ENCODE measurements around the gene INPPL1. TPM values are rescaled to one million over a fixed set of nuclear protein-coding genes. Genes with fewer than 3 reads are reported as not detected.

Gene INPPL1
- total RNA-seq, 1 donor from 2014 or later, result 69.2 TPM

DNA sequence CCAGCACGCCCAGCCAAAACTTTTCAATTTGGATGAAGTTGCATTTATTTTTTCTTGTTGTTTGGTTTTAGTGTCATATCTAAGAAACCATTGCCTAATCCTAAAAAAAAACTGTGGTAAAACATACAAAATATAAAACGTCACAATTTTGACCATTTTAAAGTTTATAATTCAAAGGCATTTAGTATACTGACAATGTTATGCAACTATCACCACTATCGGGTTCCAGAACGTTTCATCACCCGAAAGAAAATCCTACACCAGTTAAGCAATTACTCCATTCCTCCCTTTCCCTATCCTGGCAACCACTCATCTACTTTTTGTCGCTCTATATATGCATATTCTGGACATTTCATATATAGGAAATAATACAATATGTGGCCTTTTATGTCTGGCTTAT, 49.9 kb downstream of the INPPL1 start:
- H3K4me1 ChIP-seq, result no peaks in the 10 kb centered on the region
- TF ChIP-seq POLR2A (IDR thresholded peaks at IDR 0.05), result no peak
- TF ChIP-seq, protein P1, sequence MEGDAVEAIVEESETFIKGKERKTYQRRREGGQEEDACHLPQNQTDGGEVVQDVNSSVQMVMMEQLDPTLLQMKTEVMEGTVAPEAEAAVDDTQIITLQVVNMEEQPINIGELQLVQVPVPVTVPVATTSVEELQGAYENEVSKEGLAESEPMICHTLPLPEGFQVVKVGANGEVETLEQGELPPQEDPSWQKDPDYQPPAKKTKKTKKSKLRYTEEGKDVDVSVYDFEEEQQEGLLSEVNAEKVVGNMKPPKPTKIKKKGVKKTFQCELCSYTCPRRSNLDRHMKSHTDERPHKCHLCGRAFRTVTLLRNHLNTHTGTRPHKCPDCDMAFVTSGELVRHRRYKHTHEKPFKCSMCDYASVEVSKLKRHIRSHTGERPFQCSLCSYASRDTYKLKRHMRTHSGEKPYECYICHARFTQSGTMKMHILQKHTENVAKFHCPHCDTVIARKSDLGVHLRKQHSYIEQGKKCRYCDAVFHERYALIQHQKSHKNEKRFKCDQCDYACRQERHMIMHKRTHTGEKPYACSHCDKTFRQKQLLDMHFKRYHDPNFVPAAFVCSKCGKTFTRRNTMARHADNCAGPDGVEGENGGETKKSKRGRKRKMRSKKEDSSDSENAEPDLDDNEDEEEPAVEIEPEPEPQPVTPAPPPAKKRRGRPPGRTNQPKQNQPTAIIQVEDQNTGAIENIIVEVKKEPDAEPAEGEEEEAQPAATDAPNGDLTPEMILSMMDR (IDR thresholded peaks at IDR 0.05), result no peak
- TF ChIP-seq POLR2AphosphoS5 (IDR thresholded peaks at IDR 0.05; ENCODE audit: insufficient read depth in 1 of 2, low read depth in 1 of 2), result no peak
- H3K36me3 ChIP-seq, result no peaks in the 10 kb centered on the region
- no peaks in the 10 kb centered on the region for H3K9me3 ChIP-seq
- H3K27me3 ChIP-seq, result no peaks in the 10 kb centered on the region
- no peak overlapping the region for H3K27ac ChIP-seq
- no peak overlapping the region for H3K4me3 ChIP-seq
- intact Hi-C loops (cut with DNase I), result no loop called here
- DNase-seq (ENCODE audit: extremely low spot score in 2 of 2), result no peak

DNA sequence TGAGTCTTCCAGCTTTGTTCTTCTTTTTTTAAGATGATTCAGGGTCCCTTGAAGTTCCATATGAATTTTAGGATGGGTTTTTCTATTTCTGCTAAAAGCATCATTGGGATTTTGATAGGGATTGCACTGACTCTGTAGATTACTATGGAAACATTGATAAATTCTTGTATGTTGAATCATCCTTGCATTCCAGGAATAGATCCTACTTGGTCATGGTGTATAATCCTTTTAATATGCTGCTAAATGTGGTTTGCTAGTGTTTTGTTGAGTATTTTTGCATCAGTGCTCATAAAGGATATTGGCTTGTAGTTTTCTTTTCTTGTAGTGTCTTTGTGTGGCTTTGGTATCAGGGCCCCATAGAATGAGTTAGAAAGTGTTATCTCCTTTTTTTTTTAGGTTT, 54.3 kb downstream of the INPPL1 start:
- no peak overlapping the region for H3K27ac ChIP-seq
- no peak for DNase-seq (ENCODE audit: extremely low spot score in 2 of 2)
- no peaks in the 10 kb centered on the region for H3K9me3 ChIP-seq
- no peaks in the 10 kb centered on the region for H3K36me3 ChIP-seq
- TF ChIP-seq, protein P1 (IDR thresholded peaks at IDR 0.05), result no peak
- H3K4me3 ChIP-seq, result no peak overlapping the region
- no peaks in the 10 kb centered on the region for H3K4me1 ChIP-seq
- intact Hi-C loops (cut with DNase I), result no loop called here
- H3K27me3 ChIP-seq, result no peaks in the 10 kb centered on the region

DNA sequence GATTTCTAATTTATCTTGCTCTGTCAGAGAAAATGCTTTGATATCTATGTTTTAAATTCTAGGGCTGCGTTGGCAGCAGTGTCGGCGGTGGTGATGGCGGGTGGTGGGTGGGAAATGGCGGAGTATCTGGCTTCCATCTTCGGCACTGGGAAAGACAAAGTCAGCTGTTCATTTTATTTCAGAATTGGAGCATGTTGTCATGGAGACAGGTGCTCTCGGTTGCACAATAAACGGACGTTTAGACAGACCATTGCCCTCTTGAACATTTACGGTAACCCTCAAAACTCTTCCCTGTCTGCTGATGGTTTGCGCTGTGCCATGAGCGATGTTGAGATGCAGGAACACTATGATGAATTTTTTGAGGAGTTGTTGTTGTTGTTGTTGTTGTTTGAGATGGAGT, 55.5 kb downstream of the INPPL1 start:
- Histone ChIP-seq H3K9me3 (no peaks in the 10 kb centered on the region), H3K4me3 (no peak overlapping the region), H3K36me3 (no peaks in the 10 kb centered on the region), H3K27ac (no peak overlapping the region), H3K27me3 (no peaks in the 10 kb centered on the region), H3K4me1 (no peaks in the 10 kb centered on the region)
- TF ChIP-seq POLR2AphosphoS5 (IDR thresholded peaks at IDR 0.05; ENCODE audit: insufficient read depth in 1 of 2, low read depth in 1 of 2), result no peak
- TF ChIP-seq, protein P1 (IDR thresholded peaks at IDR 0.05), result no peak
- TF ChIP-seq POLR2A (IDR thresholded peaks at IDR 0.05), result no peak
- DNase-seq (ENCODE audit: extremely low spot score in 2 of 2), result no peak
- intact Hi-C loops (cut with DNase I), result no loop called here

DNA sequence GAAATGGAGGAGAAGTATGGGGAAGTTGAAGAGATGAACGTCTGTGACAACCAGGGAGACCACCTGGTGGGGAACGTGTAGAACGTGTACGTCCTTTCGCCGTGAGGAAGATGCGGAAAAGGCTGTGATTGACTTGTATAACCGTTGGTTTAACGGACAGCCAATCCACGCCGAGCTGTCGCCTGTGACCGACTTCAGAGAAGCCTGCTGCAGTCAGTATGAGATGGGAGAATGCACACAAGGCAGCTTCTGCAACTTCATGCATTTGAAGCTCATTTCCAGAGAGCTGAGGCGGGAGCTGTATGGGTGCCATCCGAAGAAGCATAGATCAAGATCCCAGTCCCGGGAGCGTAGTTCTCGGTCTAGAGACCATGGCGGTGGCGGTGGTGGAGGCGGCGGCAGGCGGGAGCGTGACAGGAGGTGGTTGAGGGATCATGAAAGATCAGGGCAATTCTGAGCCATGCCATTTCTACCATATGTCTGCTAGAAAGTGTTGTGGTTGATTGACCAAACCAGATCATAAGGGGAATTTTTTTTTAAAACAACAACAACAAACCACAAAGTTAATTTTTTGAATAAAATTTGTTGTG, 56.3 kb downstream of the INPPL1 start:
- H3K27me3 ChIP-seq, result no peaks in the 10 kb centered on the region
- H3K27ac ChIP-seq, result no peak overlapping the region
- intact Hi-C loops (cut with DNase I), result no loop called here
- no peak for DNase-seq (ENCODE audit: extremely low spot score in 2 of 2)
- no peaks in the 10 kb centered on the region for H3K4me1 ChIP-seq
- TF ChIP-seq, protein P1 (IDR thresholded peaks at IDR 0.05), result no peak
- TF ChIP-seq POLR2A (IDR thresholded peaks at IDR 0.05), result no peak
- no peak for TF ChIP-seq POLR2AphosphoS5 (IDR thresholded peaks at IDR 0.05; ENCODE audit: insufficient read depth in 1 of 2, low read depth in 1 of 2)
- no peak overlapping the region for H3K4me3 ChIP-seq
- H3K36me3 ChIP-seq, result no peaks in the 10 kb centered on the region
- H3K9me3 ChIP-seq, result no peaks in the 10 kb centered on the region

DNA sequence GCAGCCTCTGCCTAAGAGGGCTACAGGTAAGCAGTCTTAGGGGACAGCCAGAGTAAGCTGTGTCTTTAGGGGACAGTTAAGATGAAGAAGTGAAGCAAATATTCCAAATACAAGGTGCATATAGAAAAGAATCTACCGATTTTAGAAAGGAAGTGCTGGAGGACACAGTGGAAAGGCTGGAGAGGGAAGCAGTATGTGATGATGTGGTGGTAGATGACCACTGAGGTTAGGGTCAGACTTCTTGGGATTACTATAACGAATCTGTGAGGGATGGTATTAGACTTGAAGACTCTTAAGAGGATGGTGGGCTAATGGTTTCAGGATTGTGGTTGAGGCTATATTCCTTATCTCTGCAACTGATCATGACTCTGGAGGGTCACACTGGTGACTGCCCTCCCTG, 59.4 kb downstream of the INPPL1 start:
- Histone ChIP-seq H3K9me3 (no peaks in the 10 kb centered on the region), H3K4me1 (no peaks in the 10 kb centered on the region), H3K27me3 (no peaks in the 10 kb centered on the region), H3K36me3 (no peaks in the 10 kb centered on the region), H3K4me3 (no peak overlapping the region), H3K27ac (no peak overlapping the region)
- intact Hi-C loops (cut with DNase I), result no loop called here
- TF ChIP-seq POLR2AphosphoS5 (IDR thresholded peaks at IDR 0.05; ENCODE audit: insufficient read depth in 1 of 2, low read depth in 1 of 2), result no peak
- TF ChIP-seq, protein P1 (IDR thresholded peaks at IDR 0.05), result no peak
- TF ChIP-seq POLR2A (IDR thresholded peaks at IDR 0.05), result no peak
- DNase-seq (ENCODE audit: extremely low spot score in 2 of 2), result no peak

Measured in vagina (tissue), 2 donors.